Immature natural killer cell (primary cell): ENCODE data around the gene HOXD3. TPM values are rescaled to one million over a fixed set of nuclear protein-coding genes. Genes with fewer than 3 reads are reported as not detected.

Experiments
- DNase-seq, 3 donors: peaks; one replicate each; pipeline ENCODE4 v3.0.0; 2022; ENCODE audit warnings: mixed read lengths in 1 of 3
- H3K27ac Mint-ChIP-seq, 6 donors: one replicate each; pipeline ENCODE4 v1.8.0; 2020; ENCODE audit warnings: mixed read lengths in 6 of 6, mild to moderate bottlenecking in 5 of 6, inconsistent platforms in 4 of 6, moderate library complexity in 3 of 6
- H3K27me3 Mint-ChIP-seq, 3 donors: one replicate each; pipeline ENCODE4 v1.8.0; 2020 to 2021; ENCODE audit warnings: low read depth in 3 of 3, mild to moderate bottlenecking in 3 of 3, mixed read lengths in 3 of 3, moderate library complexity in 3 of 3, inconsistent platforms in 1 of 3
- H3K36me3 Mint-ChIP-seq, 3 donors: one replicate each; pipeline ENCODE4 v1.8.0; 2020; ENCODE audit warnings: mixed read lengths in 3 of 3, inconsistent platforms in 2 of 3, mild to moderate bottlenecking in 2 of 3
- H3K4me1 Mint-ChIP-seq, 2 donors: one replicate each; pipeline ENCODE4 v1.8.0; 2020; ENCODE audit warnings: inconsistent platforms in 2 of 2, mild to moderate bottlenecking in 2 of 2, mixed read lengths in 2 of 2, moderate library complexity in 1 of 2
- H3K4me3 Mint-ChIP-seq, 5 donors: one replicate each; pipeline ENCODE4 v1.8.0; 2020; ENCODE audit warnings: mild to moderate bottlenecking in 5 of 5, mixed read lengths in 5 of 5, inconsistent platforms in 3 of 5, moderate library complexity in 3 of 5
- H3K9me3 Mint-ChIP-seq, 6 donors: one replicate each; pipeline ENCODE4 v1.8.0; 2020; ENCODE audit warnings: mild to moderate bottlenecking in 6 of 6, mixed read lengths in 6 of 6, inconsistent platforms in 4 of 6, moderate library complexity in 3 of 6
- polyA plus RNA-seq, 3 donors: library from polyadenylated mRNA; unstranded; fragments of 300-500 nt; fragmentation: Illumina TruSeq; gene quantifications; one replicate each; pipeline ENCODE4 v1.2.3, GENCODE V29; 2021

Gene HOXD3
- polyA plus RNA-seq, 3 donors from 2014 or later = not detected

DNA sequence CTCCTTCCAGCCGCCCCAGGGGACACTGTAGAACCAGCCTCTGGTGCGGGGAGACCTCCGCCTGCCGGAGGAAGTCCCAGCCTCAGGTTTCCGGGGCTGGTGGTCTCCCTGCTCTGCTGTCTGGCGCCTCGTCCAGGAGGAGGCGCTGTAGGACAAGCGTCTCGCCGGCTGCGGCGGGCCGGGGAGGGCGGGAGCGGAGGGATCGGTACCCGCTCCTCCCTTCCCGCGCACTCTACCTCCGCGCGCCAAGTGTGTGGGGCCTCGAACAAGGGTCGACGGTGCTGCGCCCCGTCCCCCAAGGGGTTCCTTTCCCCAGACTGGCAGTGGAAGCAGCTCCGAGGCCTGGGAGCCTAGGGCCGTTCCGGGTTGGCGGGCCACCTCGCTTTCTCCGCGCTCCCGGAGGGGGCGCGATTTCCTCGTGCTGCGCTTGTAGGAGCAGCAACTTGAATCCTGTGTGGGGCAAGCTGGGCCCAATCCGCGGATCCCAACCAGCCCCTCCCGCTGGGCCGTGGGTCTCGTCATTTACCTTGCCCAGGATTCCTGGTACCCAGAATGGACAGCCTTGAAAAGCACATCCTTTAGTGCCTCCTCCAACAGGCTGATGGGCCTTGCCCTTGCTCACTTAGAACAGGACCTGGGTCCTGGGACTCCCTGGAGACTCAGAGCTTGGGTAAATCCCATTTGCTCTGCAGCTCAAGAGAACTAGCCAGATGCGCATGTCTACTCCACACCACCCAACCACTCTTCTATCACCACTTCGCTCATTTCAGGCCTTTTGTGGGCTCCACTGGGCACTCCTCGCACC lies 16.4 kb upstream of the HOXD3 start:
- Mint-ChIP-seq H3K4me1 (peaks cover 19 to 30% of the 10 kb centered on the region in 2 donors), H3K27ac (no peak overlapping the region), H3K36me3 (peaks cover 0 to 3% (median 0%) of the 10 kb centered on the region in 3 donors), H3K9me3 (peaks cover under 1 to 26% (median 8%) of the 10 kb centered on the region in 6 donors), H3K4me3 (peak overlapping the region in 4 of 5 donors; percentile 10 to 72 (median 47)), H3K27me3 (peaks cover 37 to 59% (median 53%) of the 10 kb centered on the region in 3 donors)
- DNase-seq = peak; percentile 39 to 56 (median 42)

DNA sequence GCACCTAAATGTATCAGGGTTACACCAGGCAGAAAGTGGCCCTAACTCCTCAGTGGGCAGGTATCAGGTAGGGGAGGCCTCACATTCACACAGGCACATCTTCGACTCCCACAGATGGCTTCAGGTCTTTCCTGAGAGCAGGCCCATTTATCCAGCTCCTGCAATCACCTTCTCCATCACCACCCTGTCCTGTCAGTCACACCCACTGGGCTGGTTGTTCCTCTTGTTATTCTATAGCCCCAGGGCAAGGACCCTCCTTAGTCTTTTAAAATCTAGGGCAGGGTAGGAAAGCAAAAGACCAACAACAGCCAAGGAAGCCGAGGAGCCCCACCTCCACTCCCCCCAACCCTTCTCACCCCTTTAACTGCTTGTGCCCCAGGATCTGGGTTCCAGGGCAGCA lies 14.8 kb upstream of the HOXD3 start:
- H3K4me3 Mint-ChIP-seq = no peak overlapping the region
- no peak overlapping the region for H3K27ac Mint-ChIP-seq
- no peak for DNase-seq
- peaks cover 36 to 58% (median 50%) of the 10 kb centered on the region in 3 donors for H3K27me3 Mint-ChIP-seq
- peaks cover 0 to 3% (median 0%) of the 10 kb centered on the region in 3 donors for H3K36me3 Mint-ChIP-seq
- peaks cover 16 to 23% of the 10 kb centered on the region in 2 donors for H3K4me1 Mint-ChIP-seq
- H3K9me3 Mint-ChIP-seq = peaks cover 0 to 29% (median 8%) of the 10 kb centered on the region in 6 donors

DNA sequence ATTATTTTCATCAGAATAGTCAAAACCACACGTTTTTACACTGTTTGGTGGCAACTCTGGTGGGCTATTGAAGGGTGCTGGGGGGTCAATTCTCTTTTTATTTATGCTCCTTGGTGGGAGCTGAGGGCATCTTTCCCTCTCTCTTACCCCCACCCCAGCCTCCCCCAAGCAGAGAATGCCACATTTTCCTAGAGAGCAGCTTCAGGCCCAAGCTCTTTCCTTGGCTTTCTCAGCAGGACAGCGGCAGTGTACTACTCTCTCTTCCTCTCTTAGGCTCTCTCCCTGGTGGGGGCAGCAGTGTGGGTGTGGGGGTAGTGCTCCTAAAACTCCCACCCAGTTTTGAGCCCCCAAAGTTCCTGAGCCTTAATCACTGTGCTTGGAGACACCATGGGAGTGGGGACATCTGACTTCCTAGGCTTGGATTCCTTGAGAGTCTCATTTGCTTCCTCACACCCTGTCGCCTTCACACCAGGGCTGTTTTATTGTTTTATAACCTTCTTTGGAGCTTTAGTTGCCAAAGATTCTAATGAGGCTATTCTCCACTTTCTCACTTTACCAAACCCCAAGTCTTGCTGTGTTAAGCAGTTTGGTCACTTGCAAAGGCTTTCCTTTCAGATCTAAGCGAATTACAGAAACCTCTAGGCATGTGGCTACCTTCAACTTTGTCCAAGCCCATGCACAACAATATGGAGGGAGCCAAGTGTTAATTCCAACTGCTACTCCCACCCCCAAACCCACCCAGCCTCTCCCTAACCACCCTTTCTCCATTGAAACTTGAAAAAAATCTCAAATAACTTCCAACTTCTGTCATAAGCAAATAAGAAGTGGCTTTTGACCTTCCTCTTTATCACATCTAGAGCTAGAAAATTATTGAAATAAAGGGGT lies 11.8 kb upstream of the HOXD3 start:
- DNase-seq = no peak
- Mint-ChIP-seq H3K27ac (no peak overlapping the region), H3K9me3 (peaks cover 0 to 12% (median 2%) of the 10 kb centered on the region in 6 donors)

DNA sequence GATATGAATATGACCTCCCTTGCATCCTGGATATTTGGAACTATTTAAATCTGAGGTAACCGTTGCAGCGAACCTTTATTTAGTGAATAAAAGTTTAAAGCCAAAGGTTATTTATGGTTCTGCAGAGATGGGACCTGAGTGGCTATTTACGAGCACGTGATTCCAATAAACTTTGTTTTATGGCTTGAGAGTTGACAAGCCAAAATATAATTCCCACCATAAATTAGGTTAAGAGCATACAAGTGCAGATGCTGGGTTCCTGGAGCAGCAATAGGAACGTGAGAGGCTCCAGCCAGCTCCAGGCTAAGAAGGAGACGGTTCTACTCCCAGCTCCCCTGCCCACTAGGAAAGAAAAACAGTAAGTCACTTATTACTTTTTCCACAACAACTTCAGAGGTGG lies 11.0 kb upstream of the HOXD3 start:
- no peak overlapping the region for H3K27ac Mint-ChIP-seq
- DNase-seq = no peak
- H3K27me3 Mint-ChIP-seq = peaks cover 33 to 63% (median 34%) of the 10 kb centered on the region in 3 donors
- peaks cover 4% of the 10 kb centered on the region in 2 donors for H3K4me1 Mint-ChIP-seq
- peaks cover 0 to 12% (median 1%) of the 10 kb centered on the region in 6 donors for H3K9me3 Mint-ChIP-seq
- peaks cover 0 to 7% (median 0%) of the 10 kb centered on the region in 3 donors for H3K36me3 Mint-ChIP-seq
- H3K4me3 Mint-ChIP-seq = no peak overlapping the region

More for the DNA sequence above, 11.8 kb upstream of the HOXD3 start:
- peaks cover 32 to 60% (median 36%) of the 10 kb centered on the region in 3 donors for H3K27me3 Mint-ChIP-seq
- H3K36me3 Mint-ChIP-seq = peaks cover 0 to 4% (median 0%) of the 10 kb centered on the region in 3 donors
- no peak overlapping the region for H3K4me3 Mint-ChIP-seq
- peaks cover 6 to 7% of the 10 kb centered on the region in 2 donors for H3K4me1 Mint-ChIP-seq

DNA sequence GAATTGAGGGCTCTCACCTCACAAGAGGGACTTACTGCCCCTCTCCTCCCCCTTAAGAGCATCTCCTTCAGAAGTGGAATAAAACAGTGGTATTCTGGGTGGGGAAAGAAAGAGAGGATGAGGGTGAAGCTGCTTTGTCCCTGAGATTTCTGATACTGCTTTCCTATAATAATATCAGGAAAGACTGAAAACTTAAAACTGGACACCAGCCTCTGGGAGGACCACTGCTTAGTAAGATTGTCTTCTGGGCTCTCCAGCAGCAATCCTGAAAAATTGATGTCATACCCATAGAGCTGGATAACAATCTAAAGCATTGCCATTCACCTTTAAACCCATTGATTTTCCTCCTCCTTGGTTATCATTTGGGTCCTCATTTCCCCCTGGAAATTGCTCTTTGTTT lies 10.5 kb upstream of the HOXD3 start:
- no peak overlapping the region for H3K27ac Mint-ChIP-seq
- H3K27me3 Mint-ChIP-seq = peaks cover 30 to 66% (median 30%) of the 10 kb centered on the region in 3 donors
- DNase-seq = no peak
- H3K4me3 Mint-ChIP-seq = no peak overlapping the region
- H3K36me3 Mint-ChIP-seq = peaks cover 0 to 7% (median 0%) of the 10 kb centered on the region in 3 donors
- peaks cover 0 to 10% (median 0%) of the 10 kb centered on the region in 6 donors for H3K9me3 Mint-ChIP-seq
- no peaks in the 10 kb centered on the region for H3K4me1 Mint-ChIP-seq

DNA sequence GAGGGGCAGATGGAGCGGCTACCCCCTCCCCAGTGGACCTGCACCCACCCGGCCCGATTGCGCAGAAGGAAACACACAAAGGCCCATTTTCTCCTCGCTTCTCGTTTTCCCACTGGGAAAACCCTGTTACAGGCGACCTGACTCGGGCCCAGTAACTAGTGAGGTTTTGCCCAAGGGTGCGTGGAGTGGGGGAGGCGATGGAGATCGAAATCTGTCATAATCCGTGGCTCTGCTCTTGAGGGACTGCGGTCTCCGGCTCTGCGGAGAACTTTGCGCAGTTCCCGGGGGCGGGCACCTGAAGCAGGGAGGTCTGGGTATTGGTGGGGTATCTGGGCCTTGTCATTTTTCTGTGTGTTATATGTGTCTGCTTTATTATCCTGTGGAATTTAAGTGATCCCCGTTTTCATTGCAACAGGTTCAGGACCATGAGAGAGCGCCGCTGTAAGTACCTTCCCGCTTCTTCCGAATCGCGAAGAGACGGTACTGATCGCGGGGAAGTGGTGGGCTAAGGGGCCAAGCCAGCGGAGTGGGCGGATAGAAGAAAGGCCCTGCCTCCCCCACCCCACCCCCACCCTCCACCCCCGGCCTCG lies 9.8 kb upstream of the HOXD3 start:
- Mint-ChIP-seq H3K27ac (no peak overlapping the region), H3K9me3 (peaks cover 0 to 10% (median 0%) of the 10 kb centered on the region in 6 donors), H3K4me3 (no peak overlapping the region), H3K36me3 (peaks cover 0 to 7% (median 0%) of the 10 kb centered on the region in 3 donors), H3K4me1 (no peaks in the 10 kb centered on the region), H3K27me3 (peaks cover 30 to 63% (median 30%) of the 10 kb centered on the region in 3 donors)
- no peak for DNase-seq

DNA sequence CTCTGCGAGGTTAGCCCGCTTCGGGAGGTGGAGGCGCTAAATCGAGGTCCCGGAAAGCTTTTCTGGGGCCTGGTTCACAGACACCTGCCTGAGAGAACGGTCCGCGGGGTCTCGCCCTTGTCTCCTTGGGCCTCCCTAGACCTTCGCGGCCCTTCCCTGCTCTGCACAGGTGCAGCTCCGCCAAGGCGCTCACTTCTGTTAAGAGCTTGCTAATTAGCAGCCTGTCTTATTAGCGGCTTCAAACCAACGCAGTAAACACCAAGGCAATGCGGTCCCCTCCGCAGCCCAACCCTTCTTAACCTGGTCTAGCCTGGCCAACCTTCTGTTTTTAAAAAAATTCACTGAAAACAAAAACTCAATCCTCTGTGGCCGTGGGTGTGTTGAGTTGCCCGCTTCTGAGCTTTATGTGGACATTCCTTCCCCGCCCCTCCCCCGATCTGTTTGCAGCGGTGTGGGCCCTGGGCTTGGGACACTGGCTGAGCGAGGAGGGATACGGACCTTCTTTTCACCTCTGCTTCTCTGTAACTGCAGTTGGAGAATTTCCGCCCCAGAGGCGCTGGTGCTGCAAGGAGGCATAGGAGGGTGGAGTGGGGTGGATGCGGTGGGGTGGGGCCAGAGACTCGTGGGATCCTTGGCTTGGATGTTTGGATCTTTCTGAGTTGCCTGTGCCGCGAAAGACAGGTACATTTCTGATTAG lies 9.2 kb upstream of the HOXD3 start:
- Mint-ChIP-seq H3K27ac (no peak overlapping the region), H3K9me3 (peaks cover 0 to 13% (median 0%) of the 10 kb centered on the region in 6 donors), H3K27me3 (peaks cover 28 to 59% (median 30%) of the 10 kb centered on the region in 3 donors), H3K4me3 (no peak overlapping the region), H3K4me1 (no peaks in the 10 kb centered on the region), H3K36me3 (peaks cover 0 to 7% (median 0%) of the 10 kb centered on the region in 3 donors)
- no peak for DNase-seq

DNA sequence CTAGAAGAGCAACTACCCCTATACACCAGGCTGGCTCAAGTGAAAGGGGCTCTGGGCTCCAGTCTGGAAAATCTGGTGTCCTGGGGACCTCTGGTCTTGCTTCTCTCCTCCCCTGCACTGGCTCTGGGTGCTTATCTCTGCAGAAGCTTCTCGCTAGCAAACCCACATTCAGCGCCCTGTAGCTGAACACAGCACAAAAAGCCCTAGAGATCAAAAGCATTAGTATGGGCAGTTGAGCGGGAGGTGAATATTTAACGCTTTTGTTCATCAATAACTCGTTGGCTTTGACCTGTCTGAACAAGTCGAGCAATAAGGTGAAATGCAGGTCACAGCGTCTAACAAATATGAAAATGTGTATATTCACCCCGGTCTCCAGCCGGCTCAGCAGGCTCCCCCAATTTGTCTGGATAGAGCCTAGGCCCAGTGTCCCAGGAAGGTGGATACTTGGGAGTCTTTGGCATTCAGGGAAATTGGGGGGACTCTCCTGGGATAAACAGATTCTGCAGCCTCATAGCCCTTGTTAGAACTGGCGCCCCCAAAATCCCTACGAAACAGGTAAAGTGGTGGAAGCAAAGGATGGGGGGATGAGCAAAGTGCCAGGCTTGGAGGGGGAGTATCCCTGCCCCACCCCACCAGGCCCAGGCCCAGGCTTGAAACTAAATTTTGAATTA lies 8.2 kb upstream of the HOXD3 start:
- no peak overlapping the region for H3K27ac Mint-ChIP-seq

DNA sequence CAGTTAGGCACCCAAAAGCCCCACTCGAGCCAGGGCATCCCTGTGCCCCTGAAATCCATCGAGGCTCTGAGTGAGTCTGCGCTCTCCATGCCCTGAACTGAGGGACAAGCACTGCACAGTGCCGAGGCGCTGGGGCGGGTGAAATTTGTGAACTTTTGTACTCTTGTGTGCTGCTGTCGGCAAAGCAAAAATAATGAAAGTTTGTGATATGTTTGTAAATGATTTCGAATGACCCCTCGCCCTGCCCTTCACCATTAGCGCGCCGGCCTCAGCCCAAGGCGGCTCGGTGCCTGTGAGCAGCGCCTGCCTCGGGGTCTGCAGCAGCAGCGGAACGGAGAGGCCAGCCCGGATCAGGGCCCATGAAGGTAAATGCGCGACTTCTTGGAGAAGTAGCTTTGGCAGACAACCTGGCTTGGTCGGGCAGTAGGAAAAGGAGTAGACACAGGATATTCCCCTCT lies 7.6 kb upstream of the HOXD3 start:
- Mint-ChIP-seq H3K27ac (no peak overlapping the region), H3K4me1 (no peaks in the 10 kb centered on the region), H3K36me3 (peaks cover 0 to 7% (median 0%) of the 10 kb centered on the region in 3 donors), H3K27me3 (peaks cover 29 to 62% (median 39%) of the 10 kb centered on the region in 3 donors), H3K4me3 (no peak overlapping the region), H3K9me3 (peaks cover 0 to 13% (median 0%) of the 10 kb centered on the region in 6 donors)
- DNase-seq = no peak

More for the DNA sequence above, 8.2 kb upstream of the HOXD3 start:
- DNase-seq = no peak
- Mint-ChIP-seq H3K36me3 (peaks cover 0 to 7% (median 0%) of the 10 kb centered on the region in 3 donors), H3K27me3 (peaks cover 29 to 62% (median 36%) of the 10 kb centered on the region in 3 donors), H3K9me3 (peaks cover 0 to 13% (median 0%) of the 10 kb centered on the region in 6 donors), H3K4me3 (no peak overlapping the region), H3K4me1 (no peaks in the 10 kb centered on the region)

DNA sequence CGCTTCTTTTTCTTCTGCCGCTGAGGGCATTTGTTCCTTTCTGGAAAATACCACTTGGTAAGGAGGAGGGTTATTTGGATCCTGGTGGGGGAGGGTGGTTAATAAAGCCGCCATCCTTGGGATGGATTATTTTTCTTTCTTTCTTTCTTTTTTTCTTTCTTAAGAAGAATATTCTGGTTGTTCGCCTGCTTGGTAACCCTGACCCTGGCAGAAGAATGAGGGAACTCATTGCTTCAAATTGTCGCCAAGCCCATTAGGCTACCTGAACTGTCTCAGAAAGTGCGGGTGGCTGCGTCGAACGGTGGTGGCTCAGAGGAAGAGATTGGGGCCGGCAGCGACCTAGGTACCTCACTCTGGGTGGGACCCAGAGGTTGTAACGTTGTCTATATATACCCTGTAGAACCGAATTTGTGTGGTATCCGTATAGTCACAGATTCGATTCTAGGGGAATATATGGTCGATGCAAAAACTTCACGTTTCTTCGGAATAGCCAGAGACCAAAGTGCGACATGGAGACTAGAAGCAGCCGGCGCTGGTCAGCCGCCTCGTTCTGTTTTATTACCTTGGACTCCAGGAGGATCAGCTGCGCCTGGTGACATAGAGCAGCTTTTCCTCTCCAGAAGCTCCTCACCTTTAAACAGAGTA lies 7.0 kb upstream of the HOXD3 start:
- Mint-ChIP-seq H3K4me3 (no peak overlapping the region), H3K27me3 (peaks cover 29 to 62% (median 36%) of the 10 kb centered on the region in 3 donors), H3K27ac (no peak overlapping the region), H3K36me3 (peaks cover 0 to 7% (median 0%) of the 10 kb centered on the region in 3 donors), H3K9me3 (peaks cover 0 to 13% (median 0%) of the 10 kb centered on the region in 6 donors), H3K4me1 (no peaks in the 10 kb centered on the region)
- no peak for DNase-seq

DNA sequence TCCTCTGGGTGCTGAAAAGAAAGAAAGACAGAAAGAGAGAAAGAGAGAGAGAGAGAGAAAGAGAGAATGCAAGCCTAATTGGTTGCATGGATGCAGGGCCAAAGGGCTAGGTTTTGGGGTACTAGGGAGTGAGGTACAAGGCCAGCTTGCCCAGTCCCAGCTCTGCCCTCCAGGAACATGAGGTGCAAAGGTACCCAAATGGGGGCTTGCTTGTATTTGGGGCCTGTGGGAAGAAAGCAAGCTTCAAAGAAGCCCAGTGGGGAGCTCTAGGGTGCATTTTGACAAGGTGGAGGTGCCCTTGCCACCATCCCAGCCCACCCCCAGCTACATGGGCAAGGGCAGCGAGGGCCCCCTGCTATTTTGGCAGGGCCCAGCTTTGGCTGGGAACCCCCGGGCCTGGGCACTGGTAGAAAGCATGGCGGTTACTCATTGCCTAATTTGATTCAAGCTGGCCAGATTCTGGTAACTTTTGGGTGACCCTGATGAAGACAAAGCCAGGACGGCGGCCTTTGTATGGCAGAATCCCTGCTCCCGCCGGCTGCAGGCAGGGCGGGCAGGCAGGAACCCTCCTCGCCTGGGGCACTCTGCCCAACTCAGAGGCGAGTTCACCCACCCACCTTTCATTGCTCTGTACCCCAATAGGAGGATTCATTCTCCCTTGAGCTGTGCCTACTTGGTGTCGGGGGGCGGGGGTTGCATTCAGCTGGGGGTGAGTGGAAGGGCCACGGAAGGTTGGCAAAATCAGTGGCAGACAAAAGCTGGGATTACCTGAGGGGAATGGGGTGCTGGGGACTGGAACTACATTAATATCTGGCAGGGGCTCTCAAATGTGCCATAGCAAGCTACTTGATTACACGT lies 6.3 kb upstream of the HOXD3 start:
- peaks cover 0 to 13% (median 0%) of the 10 kb centered on the region in 6 donors for H3K9me3 Mint-ChIP-seq
- peaks cover 30 to 63% (median 34%) of the 10 kb centered on the region in 3 donors for H3K27me3 Mint-ChIP-seq
- no peak overlapping the region for H3K4me3 Mint-ChIP-seq
- no peak overlapping the region for H3K27ac Mint-ChIP-seq
- DNase-seq = no peak
- peaks cover 0 to 7% (median 0%) of the 10 kb centered on the region in 3 donors for H3K36me3 Mint-ChIP-seq
- H3K4me1 Mint-ChIP-seq = no peaks in the 10 kb centered on the region
